PC-3 (cell line): Measurements from ENCODE around the gene DOK7. TPM values are rescaled to one million over a fixed set of nuclear protein-coding genes. Genes with fewer than 3 reads are reported as not detected.

ENCODE experiments used
- ATAC-seq: fragments of 200-7000 bp; cut with Tn5 transposase; 2 replicates; pipeline ENCODE4 v1.9.1; 2020; ENCODE audit warnings: mild to moderate bottlenecking, moderate library complexity
- BruUV-seq: library from RNA; stranded (reverse); fragments of 400-500 nt; replicated peaks from 2 replicates; lab custom pipeline; 2021; lab: Mats Ljungman, UMichigan
- CTCF ChIA-PET: fragments of 300-600 bp; sonication (Branson Sonifier 250); formaldehyde crosslinking; loops from one replicate; lab custom pipeline; 2022; ENCODE audit warnings: antibody characterized with exemption; lab: Charles Lee
- POLR2A ChIA-PET: fragments of 300-600 bp; sonication (Branson Sonifier 250); formaldehyde crosslinking; loops from one replicate; lab custom pipeline; 2022; ENCODE audit warnings: antibody characterized with exemption; ENCODE audit not compliant: unreplicated experiment; lab: Charles Lee
- DNase-seq: peaks from one replicate; pipeline ENCODE4 v3.0.0-alpha.2; 2015
- H2AFZ ChIP-seq: fragments of 300-600 bp; sonication (generic); 2 replicates; pipeline ENCODE4 v1.6.0; 2016; ENCODE audit warnings: antibody characterized with exemption, low read length
- H3F3A ChIP-seq: fragments of 300-600 bp; sonication (generic); one replicate; pipeline ENCODE4 v1.6.0; 2017; ENCODE audit warnings: antibody characterized with exemption, low read length, control low read depth, mild to moderate bottlenecking; ENCODE audit not compliant: unreplicated experiment
- H3K27ac ChIP-seq: fragments of 300-600 bp; sonication (generic); 2 replicates; pipeline ENCODE4 v1.5.1; 2016; ENCODE audit warnings: mild to moderate bottlenecking, low read length
- H3K27me3 ChIP-seq: fragments of 300-600 bp; sonication (generic); 2 replicates; pipeline ENCODE4 v1.6.1; 2016; ENCODE audit warnings: low read length, mixed read lengths
- H3K36me3 ChIP-seq: fragments of 300-600 bp; sonication (generic); 2 replicates; pipeline ENCODE4 v1.6.1; 2016; ENCODE audit warnings: low read depth, mixed run types, low read length, mixed read lengths
- H3K4me1 ChIP-seq: fragments of 300-600 bp; sonication (generic); 2 replicates; pipeline ENCODE4 v1.5.1; 2016; ENCODE audit warnings: low read length; ENCODE audit not compliant: insufficient read depth
- H3K4me2 ChIP-seq: fragments of 300-600 bp; sonication (generic); 2 replicates; pipeline ENCODE4 v1.6.0; 2016; ENCODE audit warnings: low read length
- H3K4me3 ChIP-seq: fragments of 300-600 bp; sonication (generic); 2 replicates; pipeline ENCODE4 v1.5.1; 2016; ENCODE audit warnings: mild to moderate bottlenecking, low read length, mixed read lengths
- H3K79me2 ChIP-seq: fragments of 300-600 bp; sonication (generic); 2 replicates; pipeline ENCODE4 v1.6.1; 2017; ENCODE audit warnings: low read length, mixed read lengths
- H3K9ac ChIP-seq: fragments of 300-600 bp; sonication (generic); 2 replicates; pipeline ENCODE4 v1.6.0; 2016; ENCODE audit warnings: mild to moderate bottlenecking, low read length
- H3K9me2 ChIP-seq: fragments of 300-600 bp; sonication (generic); replicated peaks from 2 replicates; pipeline ENCODE4 v1.6.1; 2016; ENCODE audit warnings: mixed run types, low read length, mixed read lengths
- H3K9me3 ChIP-seq: fragments of 300-600 bp; sonication (generic); 2 replicates; pipeline ENCODE4 v1.6.1; 2016; ENCODE audit warnings: low read length, mixed read lengths
- H4K20me1 ChIP-seq: fragments of 300-600 bp; sonication (generic); 2 replicates; pipeline ENCODE4 v1.6.1; 2016; ENCODE audit warnings: low read length, mixed read lengths
- CTCF ChIP-seq: fragments of 300-600 bp; sonication (generic); conservative IDR thresholded peaks from 2 replicates; pipeline ENCODE4 v1.5.1; 2017; ENCODE audit warnings: antibody characterized with exemption, low read depth, mild to moderate bottlenecking, low read length
- EZH2 ChIP-seq: fragments of 300-600 bp; sonication (generic); IDR thresholded peaks from one replicate; pipeline ENCODE4 v1.6.1; 2017; ENCODE audit warnings: antibody characterized with exemption, mild to moderate bottlenecking, low read length; ENCODE audit not compliant: unreplicated experiment
- EZH2phosphoT487 ChIP-seq: fragments of 300-600 bp; sonication (generic); IDR thresholded peaks from 2 replicates; pipeline ENCODE4 v1.6.1; 2018; ENCODE audit warnings: mild to moderate bottlenecking, antibody characterized with exemption, low read length, borderline replicate concordance
- intact Hi-C: fragments of 100-400 bp; cut with micrococcal nuclease; formaldehyde crosslinking; loops from 2 replicates; pipeline ENCODE4 v1.9.0; 2023
- total RNA-seq: library from RNA; depleted of rRNA; stranded (reverse); fragments of >200 nt; gene quantifications from 2 replicates; pipeline ENCODE4 v1.2.3, GENCODE V29; 2014

The DOK7 gene
- total RNA-seq, 1 experiment from 2014 or later, result 2.5 TPM

GRCh38 chr4:3424522-3425095 is 38.5 kb upstream of the DOK7 start:
- intact Hi-C loops, result no loop called here
- Histone ChIP-seq H3K9ac (no peak overlapping the region), H3K79me2 (no peaks in the 10 kb centered on the region), H2AFZ (no peak overlapping the region), H3K27ac (no peak overlapping the region), H3K27me3 (no peaks in the 10 kb centered on the region), H3K4me1 (no peaks in the 10 kb centered on the region), H3K9me3 (no peaks in the 10 kb centered on the region), H3K4me3 (no peak overlapping the region), H4K20me1 (no peaks in the 10 kb centered on the region), H3K9me2 (no peaks in the 10 kb centered on the region), H3F3A (no peaks in the 10 kb centered on the region), H3K36me3 (no peaks in the 10 kb centered on the region), H3K4me2 (no peak overlapping the region)
- TF ChIP-seq CTCF, result no peak
- TF ChIP-seq EZH2phosphoT487, result no peak
- no peak for TF ChIP-seq EZH2
- BruUV-seq, result no TSS peak
- ChIA-PET CTCF (no interaction called here), POLR2A (no interaction called here)
- no peak for ATAC-seq
- DNase-seq, result no peak

GRCh38 chr4:3426465-3427133 is 36.5 kb upstream of the DOK7 start:
- CTCF ChIA-PET, result no interaction called here
- no peak for ATAC-seq

More at GRCh38 chr4:3426465-3427133, 36.5 kb upstream of the DOK7 start:
- Histone ChIP-seq H3K9me3 (no peaks in the 10 kb centered on the region), H3K79me2 (no peaks in the 10 kb centered on the region), H3K27ac (no peak overlapping the region), H2AFZ (no peak overlapping the region), H3K9ac (no peak overlapping the region), H4K20me1 (no peaks in the 10 kb centered on the region), H3K9me2 (no peaks in the 10 kb centered on the region), H3K4me2 (no peak overlapping the region), H3K4me1 (no peaks in the 10 kb centered on the region), H3K4me3 (no peak overlapping the region), H3K27me3 (no peaks in the 10 kb centered on the region), H3F3A (no peaks in the 10 kb centered on the region), H3K36me3 (no peaks in the 10 kb centered on the region)
- no TSS peak for BruUV-seq
- DNase-seq, result no peak
- TF ChIP-seq EZH2phosphoT487, result no peak
- TF ChIP-seq EZH2, result no peak
- TF ChIP-seq CTCF, result no peak
- POLR2A ChIA-PET, result no interaction called here
- intact Hi-C loops, result no loop called here
